Calu3 (cell line): Measurements from ENCODE around the gene HOXD9. TPM values are rescaled to one million over a fixed set of nuclear protein-coding genes. Genes with fewer than 3 reads are reported as not detected.

Experiments
- BruUV-seq: library from RNA; stranded (reverse); fragments of 400-500 nt; replicated peaks from 2 replicates; lab custom pipeline; 2021; lab: Mats Ljungman, UMichigan
- CTCF ChIA-PET: fragments of 300-600 bp; sonication (Branson Sonifier 250); formaldehyde crosslinking; loops from one replicate; lab custom pipeline; 2022; ENCODE audit warnings: antibody characterized with exemption; lab: Charles Lee
- DNase-seq: peaks from one replicate; pipeline ENCODE4 v3.0.0; 2022
- H3K27ac Mint-ChIP-seq: one replicate; pipeline ENCODE4 v1.8.0; 2022; ENCODE audit warnings: mixed read lengths; ENCODE audit not compliant: unreplicated experiment
- H3K27me3 Mint-ChIP-seq: one replicate; pipeline ENCODE4 v1.8.0; 2022; ENCODE audit warnings: mixed read lengths; ENCODE audit not compliant: unreplicated experiment
- H3K36me3 Mint-ChIP-seq: one replicate; pipeline ENCODE4 v1.8.0; 2022; ENCODE audit warnings: mild to moderate bottlenecking, moderate library complexity, mixed read lengths; ENCODE audit not compliant: insufficient read depth, unreplicated experiment
- H3K4me1 Mint-ChIP-seq: one replicate; pipeline ENCODE4 v1.8.0; 2022; ENCODE audit warnings: mild to moderate bottlenecking, low read depth, mixed read lengths; ENCODE audit not compliant: unreplicated experiment
- H3K4me3 Mint-ChIP-seq: one replicate; pipeline ENCODE4 v1.8.0; 2022; ENCODE audit warnings: mild to moderate bottlenecking, low read depth, moderate library complexity, mixed read lengths; ENCODE audit not compliant: unreplicated experiment
- H3K9me3 Mint-ChIP-seq: one replicate; pipeline ENCODE4 v1.8.0; 2022; ENCODE audit warnings: low read depth, mixed read lengths; ENCODE audit not compliant: unreplicated experiment
- intact Hi-C: fragments of 100-400 bp; cut with micrococcal nuclease; formaldehyde crosslinking; loops from one replicate; pipeline ENCODE4 v1.10.0; 2022; ENCODE audit not compliant: unreplicated experiment
- total RNA-seq: library from RNA; stranded (reverse); gene quantifications from 2 replicates; pipeline ENCODE4 v1.2.3, GENCODE V29; 2022
- TF ChIP-seq, protein P1 (sequence below): fragments of 200-600 bp; IDR thresholded peaks from one replicate; pipeline ENCODE4 v1.8.0; 2022; ENCODE audit warnings: antibody characterized with exemption; ENCODE audit not compliant: unreplicated experiment

HOXD9 gene
- total RNA-seq, 1 experiment from 2014 or later, result not detected

DNA sequence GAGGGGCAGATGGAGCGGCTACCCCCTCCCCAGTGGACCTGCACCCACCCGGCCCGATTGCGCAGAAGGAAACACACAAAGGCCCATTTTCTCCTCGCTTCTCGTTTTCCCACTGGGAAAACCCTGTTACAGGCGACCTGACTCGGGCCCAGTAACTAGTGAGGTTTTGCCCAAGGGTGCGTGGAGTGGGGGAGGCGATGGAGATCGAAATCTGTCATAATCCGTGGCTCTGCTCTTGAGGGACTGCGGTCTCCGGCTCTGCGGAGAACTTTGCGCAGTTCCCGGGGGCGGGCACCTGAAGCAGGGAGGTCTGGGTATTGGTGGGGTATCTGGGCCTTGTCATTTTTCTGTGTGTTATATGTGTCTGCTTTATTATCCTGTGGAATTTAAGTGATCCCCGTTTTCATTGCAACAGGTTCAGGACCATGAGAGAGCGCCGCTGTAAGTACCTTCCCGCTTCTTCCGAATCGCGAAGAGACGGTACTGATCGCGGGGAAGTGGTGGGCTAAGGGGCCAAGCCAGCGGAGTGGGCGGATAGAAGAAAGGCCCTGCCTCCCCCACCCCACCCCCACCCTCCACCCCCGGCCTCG is 24.8 kb downstream of the HOXD9 start:
- DNase-seq, result no peak
- Mint-ChIP-seq H3K4me3 (no peak overlapping the region), H3K27ac (no peak overlapping the region), H3K27me3 (peaks cover 14% of the 10 kb centered on the region), H3K9me3 (no peaks in the 10 kb centered on the region), H3K4me1 (no peaks in the 10 kb centered on the region), H3K36me3 (no peaks in the 10 kb centered on the region)
- CTCF ChIA-PET, result interaction anchor here (0.8 kb wide), 1 partner anchor 238 kb away, joined by 3 read pairs; no protein-coding TSS in a partner anchor
- BruUV-seq, result no TSS peak
- TF ChIP-seq, protein P1, sequence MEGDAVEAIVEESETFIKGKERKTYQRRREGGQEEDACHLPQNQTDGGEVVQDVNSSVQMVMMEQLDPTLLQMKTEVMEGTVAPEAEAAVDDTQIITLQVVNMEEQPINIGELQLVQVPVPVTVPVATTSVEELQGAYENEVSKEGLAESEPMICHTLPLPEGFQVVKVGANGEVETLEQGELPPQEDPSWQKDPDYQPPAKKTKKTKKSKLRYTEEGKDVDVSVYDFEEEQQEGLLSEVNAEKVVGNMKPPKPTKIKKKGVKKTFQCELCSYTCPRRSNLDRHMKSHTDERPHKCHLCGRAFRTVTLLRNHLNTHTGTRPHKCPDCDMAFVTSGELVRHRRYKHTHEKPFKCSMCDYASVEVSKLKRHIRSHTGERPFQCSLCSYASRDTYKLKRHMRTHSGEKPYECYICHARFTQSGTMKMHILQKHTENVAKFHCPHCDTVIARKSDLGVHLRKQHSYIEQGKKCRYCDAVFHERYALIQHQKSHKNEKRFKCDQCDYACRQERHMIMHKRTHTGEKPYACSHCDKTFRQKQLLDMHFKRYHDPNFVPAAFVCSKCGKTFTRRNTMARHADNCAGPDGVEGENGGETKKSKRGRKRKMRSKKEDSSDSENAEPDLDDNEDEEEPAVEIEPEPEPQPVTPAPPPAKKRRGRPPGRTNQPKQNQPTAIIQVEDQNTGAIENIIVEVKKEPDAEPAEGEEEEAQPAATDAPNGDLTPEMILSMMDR, result no peak
- intact Hi-C loops, result no loop called here

DNA sequence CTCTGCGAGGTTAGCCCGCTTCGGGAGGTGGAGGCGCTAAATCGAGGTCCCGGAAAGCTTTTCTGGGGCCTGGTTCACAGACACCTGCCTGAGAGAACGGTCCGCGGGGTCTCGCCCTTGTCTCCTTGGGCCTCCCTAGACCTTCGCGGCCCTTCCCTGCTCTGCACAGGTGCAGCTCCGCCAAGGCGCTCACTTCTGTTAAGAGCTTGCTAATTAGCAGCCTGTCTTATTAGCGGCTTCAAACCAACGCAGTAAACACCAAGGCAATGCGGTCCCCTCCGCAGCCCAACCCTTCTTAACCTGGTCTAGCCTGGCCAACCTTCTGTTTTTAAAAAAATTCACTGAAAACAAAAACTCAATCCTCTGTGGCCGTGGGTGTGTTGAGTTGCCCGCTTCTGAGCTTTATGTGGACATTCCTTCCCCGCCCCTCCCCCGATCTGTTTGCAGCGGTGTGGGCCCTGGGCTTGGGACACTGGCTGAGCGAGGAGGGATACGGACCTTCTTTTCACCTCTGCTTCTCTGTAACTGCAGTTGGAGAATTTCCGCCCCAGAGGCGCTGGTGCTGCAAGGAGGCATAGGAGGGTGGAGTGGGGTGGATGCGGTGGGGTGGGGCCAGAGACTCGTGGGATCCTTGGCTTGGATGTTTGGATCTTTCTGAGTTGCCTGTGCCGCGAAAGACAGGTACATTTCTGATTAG is 25.4 kb downstream of the HOXD9 start:
- CTCF ChIA-PET, result no interaction called here
- no peaks in the 10 kb centered on the region for H3K36me3 Mint-ChIP-seq
- no peak overlapping the region for H3K27ac Mint-ChIP-seq
- intact Hi-C loops, result no loop called here
- peaks cover 14% of the 10 kb centered on the region for H3K27me3 Mint-ChIP-seq
- TF ChIP-seq, protein P1, result no peak
- no TSS peak for BruUV-seq
- no peak for DNase-seq
- no peaks in the 10 kb centered on the region for H3K9me3 Mint-ChIP-seq
- H3K4me1 Mint-ChIP-seq, result no peaks in the 10 kb centered on the region
- no peak overlapping the region for H3K4me3 Mint-ChIP-seq

DNA sequence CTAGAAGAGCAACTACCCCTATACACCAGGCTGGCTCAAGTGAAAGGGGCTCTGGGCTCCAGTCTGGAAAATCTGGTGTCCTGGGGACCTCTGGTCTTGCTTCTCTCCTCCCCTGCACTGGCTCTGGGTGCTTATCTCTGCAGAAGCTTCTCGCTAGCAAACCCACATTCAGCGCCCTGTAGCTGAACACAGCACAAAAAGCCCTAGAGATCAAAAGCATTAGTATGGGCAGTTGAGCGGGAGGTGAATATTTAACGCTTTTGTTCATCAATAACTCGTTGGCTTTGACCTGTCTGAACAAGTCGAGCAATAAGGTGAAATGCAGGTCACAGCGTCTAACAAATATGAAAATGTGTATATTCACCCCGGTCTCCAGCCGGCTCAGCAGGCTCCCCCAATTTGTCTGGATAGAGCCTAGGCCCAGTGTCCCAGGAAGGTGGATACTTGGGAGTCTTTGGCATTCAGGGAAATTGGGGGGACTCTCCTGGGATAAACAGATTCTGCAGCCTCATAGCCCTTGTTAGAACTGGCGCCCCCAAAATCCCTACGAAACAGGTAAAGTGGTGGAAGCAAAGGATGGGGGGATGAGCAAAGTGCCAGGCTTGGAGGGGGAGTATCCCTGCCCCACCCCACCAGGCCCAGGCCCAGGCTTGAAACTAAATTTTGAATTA is 26.4 kb downstream of the HOXD9 start:
- H3K9me3 Mint-ChIP-seq, result no peaks in the 10 kb centered on the region
- H3K27me3 Mint-ChIP-seq, result peaks cover 14% of the 10 kb centered on the region
- H3K27ac Mint-ChIP-seq, result no peak overlapping the region
- no peaks in the 10 kb centered on the region for H3K4me1 Mint-ChIP-seq
- BruUV-seq, result no TSS peak
- CTCF ChIA-PET, result no interaction called here
- H3K36me3 Mint-ChIP-seq, result no peaks in the 10 kb centered on the region
- intact Hi-C loops, result no loop called here
- TF ChIP-seq, protein P1, result no peak
- DNase-seq, result no peak
- H3K4me3 Mint-ChIP-seq, result no peak overlapping the region

DNA sequence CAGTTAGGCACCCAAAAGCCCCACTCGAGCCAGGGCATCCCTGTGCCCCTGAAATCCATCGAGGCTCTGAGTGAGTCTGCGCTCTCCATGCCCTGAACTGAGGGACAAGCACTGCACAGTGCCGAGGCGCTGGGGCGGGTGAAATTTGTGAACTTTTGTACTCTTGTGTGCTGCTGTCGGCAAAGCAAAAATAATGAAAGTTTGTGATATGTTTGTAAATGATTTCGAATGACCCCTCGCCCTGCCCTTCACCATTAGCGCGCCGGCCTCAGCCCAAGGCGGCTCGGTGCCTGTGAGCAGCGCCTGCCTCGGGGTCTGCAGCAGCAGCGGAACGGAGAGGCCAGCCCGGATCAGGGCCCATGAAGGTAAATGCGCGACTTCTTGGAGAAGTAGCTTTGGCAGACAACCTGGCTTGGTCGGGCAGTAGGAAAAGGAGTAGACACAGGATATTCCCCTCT is 27.0 kb downstream of the HOXD9 start:
- CTCF ChIA-PET, result no interaction called here
- Mint-ChIP-seq H3K27ac (no peak overlapping the region), H3K27me3 (peaks cover 17% of the 10 kb centered on the region), H3K9me3 (no peaks in the 10 kb centered on the region), H3K4me1 (no peaks in the 10 kb centered on the region), H3K36me3 (no peaks in the 10 kb centered on the region), H3K4me3 (no peak overlapping the region)
- no peak for DNase-seq
- BruUV-seq, result no TSS peak
- intact Hi-C loops, result no loop called here
- TF ChIP-seq, protein P1, result no peak
